Hypothalamus (tissue), 51 donors: ENCODE measurements around the gene MORN1.

ENCODE experiments used
- DNase-seq, 51 donors: peaks; one replicate each; lab custom pipeline; 2025; lab: John Stamatoyannopoulos, UW

MORN1 gene

DNA sequence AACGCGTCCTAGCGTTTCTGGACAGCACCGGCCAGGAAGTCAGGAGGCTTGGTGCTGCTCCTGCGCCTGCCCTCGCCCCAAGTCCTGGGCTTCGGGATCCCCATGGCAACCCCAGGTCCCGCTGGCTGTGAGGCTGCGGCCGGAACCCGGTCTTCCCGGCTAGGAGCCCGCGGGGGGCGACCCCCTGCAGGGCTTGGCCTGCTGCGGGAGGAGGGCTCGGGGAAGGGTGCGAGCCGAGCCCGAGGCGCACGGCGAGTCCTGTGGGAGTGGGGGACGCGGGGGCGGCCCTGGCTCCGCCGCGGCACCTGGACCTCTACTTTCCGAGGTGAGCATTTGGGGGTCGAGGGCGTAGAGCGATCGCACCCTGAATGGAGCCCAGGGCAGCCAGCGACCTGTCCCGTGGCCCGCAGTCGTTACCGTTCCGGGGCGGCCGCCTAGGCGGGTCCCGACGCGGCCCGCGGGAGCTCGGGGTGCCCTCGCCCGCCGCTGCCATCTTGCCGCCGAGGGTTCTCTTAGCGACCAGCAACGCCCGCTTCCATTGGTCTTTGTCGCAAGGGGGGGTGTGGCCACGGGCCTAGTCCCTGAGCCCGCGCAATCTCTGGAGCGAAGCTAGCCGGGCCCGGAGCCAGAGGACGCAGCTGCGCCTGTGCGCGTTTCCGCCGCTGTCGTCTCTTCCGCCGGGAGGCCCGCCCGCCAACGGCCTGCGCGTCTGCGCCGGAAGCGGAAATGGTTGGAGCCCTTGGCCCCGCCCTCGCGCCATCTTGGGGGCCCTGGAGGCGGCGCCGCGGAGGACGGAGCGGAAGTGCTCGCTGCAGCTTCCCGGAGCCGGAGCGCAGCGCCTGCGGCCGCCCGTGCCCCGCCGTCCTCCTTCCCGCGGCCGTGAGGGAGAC, at the start of gene MORN1, which contains the start of gene RER1:
Gene MORN1 (minus strand): TSS at position 514 of the 890 bp plus-strand sequence. CDS start 21 bp downstream, at position 493.
Gene RER1 (plus strand): TSS at position 801 of the 890 bp plus-strand sequence. CDS start 3,950 bp downstream, outside the sequence.
- DNase-seq = peak; percentile 68 to 99 (median 98)

DNA sequence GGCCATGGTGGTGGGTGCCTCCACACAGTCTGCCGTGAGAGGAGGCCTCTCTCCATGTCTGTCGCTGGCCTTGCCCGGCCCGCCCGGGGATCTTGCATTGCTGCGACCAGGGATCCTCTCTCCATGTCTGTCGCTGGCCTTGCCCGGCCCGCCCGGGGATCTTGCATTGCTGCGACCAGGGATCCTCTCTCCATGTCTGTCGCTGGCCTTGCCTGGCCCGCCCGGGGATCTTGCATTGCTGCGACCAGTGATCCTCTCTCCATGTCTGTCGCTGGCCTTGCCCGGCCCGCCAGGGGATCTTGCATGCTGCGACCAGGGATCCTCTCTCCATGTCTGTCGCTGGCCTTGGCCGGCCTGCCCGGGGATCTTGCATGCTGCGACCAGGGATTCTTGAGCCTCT, 49.0 kb upstream of the MORN1 start:
- peak in 1 of 51 donors; percentile 45 for DNase-seq

DNA sequence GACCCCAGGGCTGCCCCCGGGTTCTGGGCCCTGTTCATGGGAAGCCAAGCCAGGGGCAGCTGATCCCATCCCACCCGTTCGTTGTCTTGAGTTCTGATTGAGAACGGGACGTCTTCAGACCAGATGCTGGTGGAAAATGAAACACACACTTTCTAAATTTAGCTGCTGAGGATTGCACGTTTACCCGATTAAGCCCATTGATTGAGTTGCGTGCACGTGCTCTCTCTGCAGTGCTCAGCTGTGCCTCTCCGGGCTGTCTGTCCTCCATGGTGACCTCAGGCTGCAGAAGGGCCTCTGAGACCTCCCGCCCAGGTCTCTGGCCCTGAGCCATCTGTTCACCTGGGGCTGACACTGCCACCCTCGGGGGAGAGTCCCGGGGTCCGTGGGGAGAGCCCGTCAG, 48.0 kb upstream of the MORN1 start:
- no peak for DNase-seq

DNA sequence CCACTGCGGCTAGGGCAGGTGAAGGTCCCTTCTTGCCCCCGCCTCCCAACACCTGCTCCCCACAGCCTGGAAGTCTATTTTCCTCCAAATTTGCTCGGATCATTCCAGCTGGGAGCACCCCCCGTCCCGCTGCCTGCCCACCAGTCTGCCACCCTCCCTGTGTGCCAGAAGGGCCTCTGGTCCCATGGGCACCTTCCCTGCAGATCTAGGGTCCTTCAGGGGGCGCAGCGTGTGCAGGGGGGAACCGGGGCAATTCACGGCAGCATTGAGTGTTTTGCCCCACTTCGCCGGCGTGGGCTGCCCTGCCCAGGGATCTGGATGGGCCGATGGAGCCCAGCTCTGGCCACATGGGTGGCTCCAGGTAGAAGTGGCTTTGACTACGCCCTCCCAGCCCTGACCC, 47.3 kb upstream of the MORN1 start:
- DNase-seq = no peak

GRCh38 chr1:2438038-2438437, 46.7 kb upstream of the MORN1 start:
- DNase-seq = peak in 10 of 51 donors; percentile 16 to 56 (median 34)

GRCh38 chr1:2437617-2438016, 46.3 kb upstream of the MORN1 start:
- no peak for DNase-seq

GRCh38 chr1:2436876-2437275, 45.5 kb upstream of the MORN1 start:
- no peak for DNase-seq

DNA sequence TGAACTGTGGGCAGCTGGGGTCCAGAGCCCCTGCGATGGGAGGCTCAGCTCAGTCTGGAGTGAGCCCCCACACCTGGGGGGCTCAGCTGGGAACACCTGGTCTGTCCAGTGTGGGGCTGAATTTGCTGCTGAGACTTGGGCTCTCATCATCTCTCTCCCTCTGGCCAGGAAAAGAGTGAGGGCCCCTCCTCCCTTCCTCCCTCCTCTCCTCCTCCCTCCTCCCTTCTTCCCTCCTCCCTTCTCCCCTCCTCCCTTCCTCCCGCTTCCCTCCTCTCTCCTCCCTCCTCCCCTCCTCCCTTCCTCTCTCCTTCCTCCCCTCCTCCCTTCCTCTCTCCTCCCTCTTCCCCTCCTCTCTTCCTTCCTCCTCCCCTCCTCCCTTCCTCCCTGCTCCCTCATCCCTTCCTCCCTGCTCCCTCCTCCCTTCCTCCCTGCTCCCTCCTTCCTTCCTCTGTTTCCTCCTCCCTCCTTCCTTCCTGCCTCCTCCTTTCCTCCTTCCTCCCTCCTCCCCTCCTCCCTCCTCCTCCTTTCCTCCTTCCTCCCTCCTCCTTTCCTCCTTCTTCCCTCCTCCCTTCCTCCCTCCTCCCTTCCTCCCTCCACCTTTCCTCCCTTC, 44.5 kb upstream of the MORN1 start:
- DNase-seq = no peak

DNA sequence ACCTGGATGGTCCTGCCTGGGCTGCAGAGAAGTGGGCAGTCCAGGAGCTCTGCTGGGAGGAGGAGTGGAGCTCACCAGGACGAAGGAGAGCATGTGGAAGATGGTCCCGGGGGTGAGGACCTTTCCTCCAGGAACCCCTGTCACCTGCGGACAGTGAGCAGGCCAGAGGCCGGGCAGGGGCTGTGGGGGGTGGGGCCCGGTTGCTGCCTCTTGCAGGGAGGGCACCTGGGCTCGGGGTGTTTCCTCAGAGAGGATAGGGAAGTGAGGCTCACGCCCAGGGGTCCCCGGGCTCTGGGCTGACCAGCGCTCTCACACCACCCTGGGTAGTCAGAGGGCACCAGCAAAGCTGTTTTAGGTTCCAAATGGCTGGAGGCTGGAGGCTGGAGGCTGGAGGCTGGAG, 43.7 kb upstream of the MORN1 start:
- DNase-seq = no peak

- no peak for DNase-seq
These were observed 42.7 kb upstream of the MORN1 start for GRCh38 chr1:2433936-2434655.

DNA sequence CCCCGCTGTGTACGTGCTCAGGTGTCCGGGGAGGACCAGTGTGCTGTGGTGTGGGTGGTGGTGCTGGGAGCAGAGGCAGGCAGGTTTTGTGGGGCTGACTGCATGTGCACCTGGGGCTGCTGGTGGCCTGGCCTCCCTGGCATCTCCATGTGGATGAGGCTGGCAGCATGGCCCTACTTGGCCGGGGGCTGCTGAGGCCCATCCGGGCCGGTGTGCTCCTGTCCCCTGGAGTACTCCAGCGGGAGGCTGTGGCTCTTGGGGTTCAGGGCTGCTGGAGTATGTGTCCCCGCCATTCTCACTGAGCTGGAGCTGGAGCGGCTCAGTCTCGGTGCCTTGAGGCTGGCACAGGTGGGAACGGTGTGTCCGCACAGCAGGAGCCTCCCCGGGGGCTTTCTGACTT, 41.8 kb upstream of the MORN1 start:
- DNase-seq = no peak

GRCh38 chr1:2432441-2432844, 41.1 kb upstream of the MORN1 start:
- DNase-seq = peak in 8 of 51 donors; percentile 21 to 41 (median 26)

GRCh38 chr1:2431518-2431917, 40.2 kb upstream of the MORN1 start:
- DNase-seq = no peak

DNA sequence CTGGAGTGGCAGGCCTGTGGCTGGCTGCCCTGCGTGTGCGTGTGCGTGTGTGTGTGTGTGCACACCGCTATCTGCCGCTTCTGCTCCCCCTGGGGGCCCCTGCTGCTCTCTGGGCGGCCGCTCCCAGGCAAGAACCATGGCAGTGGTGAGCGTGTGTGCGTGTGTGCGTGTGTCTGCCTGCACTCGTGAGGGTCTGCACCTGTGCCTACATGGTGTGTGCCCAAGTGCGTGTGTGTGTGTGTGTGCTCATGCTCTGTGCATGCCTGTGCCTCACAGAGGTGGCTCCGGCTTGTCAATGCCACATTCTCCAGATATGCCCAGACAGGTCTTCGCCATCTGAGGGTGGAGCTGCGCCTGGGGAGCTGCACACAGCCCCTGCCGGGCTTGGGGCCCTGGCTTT, 39.7 kb upstream of the MORN1 start:
- DNase-seq = no peak

- no peak for DNase-seq
These were observed 39.2 kb upstream of the MORN1 start for GRCh38 chr1:2430592-2430973.

GRCh38 chr1:2429780-2430591, 38.6 kb upstream of the MORN1 start:
- no peak for DNase-seq

DNA sequence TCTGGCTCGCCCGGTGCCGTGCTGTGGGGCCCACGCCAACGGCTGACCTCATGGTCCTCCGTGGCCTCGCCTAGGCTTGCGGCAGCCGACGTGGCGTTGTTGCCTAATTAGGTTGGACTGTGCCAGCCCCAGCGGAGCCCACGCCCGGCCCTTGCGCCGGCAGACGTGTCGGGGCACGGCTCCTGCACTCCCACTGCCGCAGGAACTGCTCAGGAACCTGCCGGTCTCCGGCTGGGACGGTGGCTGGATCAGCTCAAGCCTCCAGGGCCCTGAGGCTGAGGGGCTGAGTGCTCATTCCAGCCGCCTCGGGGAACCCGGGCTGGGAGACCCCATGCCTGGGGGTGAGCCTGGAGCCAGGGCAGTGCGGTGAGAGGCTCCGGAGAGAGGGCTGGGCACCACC, 37.1 kb upstream of the MORN1 start:
- no peak for DNase-seq

- no peak for DNase-seq
These were observed 36.6 kb upstream of the MORN1 start for GRCh38 chr1:2427976-2428375.

DNA sequence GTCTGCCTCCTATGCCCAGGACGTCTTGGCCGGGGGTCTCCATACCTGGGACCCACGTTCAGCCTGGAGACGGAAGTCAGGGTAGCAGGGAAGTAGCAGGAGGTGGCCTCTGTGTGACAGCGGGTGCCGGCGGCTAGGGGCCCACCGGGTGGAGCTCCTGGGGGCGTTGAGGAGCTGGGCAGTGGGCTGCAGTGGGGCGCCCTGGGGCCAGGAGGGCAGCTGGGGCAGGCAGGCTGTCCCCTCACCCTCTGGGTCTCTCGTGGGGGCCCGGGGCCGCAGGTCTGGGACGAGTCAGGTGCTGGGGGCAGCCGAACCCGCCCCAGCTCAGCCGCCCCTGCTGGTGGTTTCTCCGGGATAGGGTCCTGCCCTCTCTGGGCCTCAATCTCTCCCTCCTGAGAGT, 35.7 kb upstream of the MORN1 start:
- DNase-seq = no peak

DNA sequence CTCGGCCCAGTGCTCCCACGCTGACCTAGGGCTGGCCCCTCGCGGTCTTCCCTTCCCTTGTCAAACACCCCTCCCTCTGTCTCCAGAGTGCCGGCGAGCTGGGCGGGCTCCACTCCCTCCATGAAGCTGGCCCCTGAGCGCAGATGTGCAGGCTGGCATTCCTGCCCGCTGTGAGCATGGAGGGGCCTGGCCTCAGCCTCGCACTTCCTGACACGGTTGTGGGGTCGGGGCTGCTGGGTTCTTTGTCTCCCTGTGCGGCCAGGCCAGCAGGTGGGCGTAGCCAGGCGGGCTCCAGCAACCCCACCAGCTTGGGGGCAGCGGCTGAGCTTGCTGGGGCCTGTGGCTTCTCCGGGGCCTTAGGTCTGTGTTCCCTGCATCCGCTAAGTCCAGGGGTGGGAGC, 35.2 kb upstream of the MORN1 start:
- no peak for DNase-seq
